HG03280 (cell line): ENCODE results near the gene GCNT4.
"Not testable (repeated sequence)": the region's sequence is repeated elsewhere in the genome, so short reads cannot be mapped to it uniquely, and the experiment has no call there.

Experiments used
- ATAC-seq: cut with Tn5 transposase; IDR thresholded peaks from one replicate; pipeline ENCODE4 v1.9.1; 2021; ENCODE audit warnings: mild to moderate bottlenecking, moderate library complexity; ENCODE audit not compliant: unreplicated experiment

Gene GCNT4, protein sequence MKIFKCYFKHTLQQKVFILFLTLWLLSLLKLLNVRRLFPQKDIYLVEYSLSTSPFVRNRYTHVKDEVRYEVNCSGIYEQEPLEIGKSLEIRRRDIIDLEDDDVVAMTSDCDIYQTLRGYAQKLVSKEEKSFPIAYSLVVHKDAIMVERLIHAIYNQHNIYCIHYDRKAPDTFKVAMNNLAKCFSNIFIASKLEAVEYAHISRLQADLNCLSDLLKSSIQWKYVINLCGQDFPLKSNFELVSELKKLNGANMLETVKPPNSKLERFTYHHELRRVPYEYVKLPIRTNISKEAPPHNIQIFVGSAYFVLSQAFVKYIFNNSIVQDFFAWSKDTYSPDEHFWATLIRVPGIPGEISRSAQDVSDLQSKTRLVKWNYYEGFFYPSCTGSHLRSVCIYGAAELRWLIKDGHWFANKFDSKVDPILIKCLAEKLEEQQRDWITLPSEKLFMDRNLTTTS

GRCh38 chr5:75052192-75053053, at the start of gene GCNT4:
Gene GCNT4, minus strand, starts transcription at chr5:75052558. Its CDS starts 22,521 bp downstream, at chr5:75030037.
- no peak for ATAC-seq

DNA sequence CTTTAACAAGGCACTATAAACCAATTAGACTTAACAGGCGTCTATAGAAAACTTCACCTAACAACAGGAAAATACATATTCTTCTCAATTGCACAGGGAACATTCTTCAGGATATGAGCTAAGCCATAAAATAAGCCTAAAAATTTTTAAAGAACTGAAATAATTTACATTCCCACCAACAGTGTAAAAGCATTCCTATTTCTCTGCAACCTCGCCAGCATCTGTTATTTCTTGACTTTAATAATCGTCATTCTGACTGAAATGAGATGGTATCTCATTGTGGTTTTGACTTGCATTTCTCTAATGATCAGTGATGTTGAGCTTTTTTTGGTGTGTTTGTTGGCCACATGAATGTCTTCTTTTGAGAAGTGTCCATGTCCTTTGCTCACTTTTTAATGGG, 43.6 kb upstream of the GCNT4 start:
- ATAC-seq = not testable (repeated sequence)

DNA sequence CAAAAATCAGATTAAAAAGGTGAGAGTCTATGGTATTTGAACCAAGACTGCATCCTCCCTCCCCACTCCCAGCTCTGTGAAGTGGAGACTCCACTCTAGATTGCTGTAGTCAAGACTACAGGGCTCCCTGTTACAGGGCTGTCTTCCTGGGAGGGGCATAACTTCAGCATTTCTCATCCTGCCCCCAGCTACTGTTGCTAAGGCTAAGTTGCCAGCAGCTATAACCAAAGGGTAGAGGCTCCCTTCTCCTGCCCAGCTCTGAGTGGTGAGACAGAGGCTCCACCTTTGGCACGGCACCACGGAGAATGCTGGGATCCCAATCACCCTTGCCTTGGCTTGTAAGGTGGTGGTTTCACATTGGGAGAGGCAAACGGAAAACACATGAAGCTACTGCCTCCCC, 39.2 kb upstream of the GCNT4 start:
- no peak for ATAC-seq

DNA sequence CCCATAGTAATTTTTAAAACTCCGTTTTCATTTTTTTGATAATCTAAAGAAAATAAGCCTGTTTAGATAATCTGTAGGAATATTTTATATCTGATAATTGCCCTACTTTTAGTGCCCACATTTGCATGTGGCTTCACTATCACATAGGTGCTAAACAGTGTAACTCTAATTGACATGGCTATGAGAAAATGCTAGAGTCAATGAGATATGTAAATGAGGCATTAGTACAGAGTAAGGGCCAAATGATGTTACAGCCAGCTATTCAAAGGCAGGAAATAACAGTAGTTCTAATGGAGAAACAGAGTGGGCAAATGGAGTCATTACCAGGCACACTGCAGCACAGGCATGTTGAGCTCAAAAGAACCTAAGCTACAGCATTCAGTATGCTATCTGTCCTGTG, 37.3 kb upstream of the GCNT4 start:
- no peak for ATAC-seq

DNA sequence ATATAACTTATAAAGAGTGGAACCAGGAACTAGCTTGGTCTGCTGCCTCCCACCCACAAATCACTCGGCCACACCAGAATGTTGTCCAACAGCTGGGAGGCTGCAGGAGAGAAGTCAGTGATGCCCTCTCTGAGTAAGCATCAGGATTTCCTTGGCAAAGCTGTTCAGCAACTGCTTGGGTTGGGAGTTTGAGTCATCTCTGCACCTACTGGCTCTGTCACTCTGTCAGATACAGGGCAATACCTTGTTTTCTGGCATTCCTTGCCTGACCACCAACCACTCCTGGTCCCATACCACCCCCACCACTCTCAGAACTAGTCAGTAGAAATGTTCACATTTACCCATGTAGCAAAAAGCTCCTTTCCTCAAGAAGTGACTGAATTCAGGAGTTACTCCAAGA, 36.8 kb upstream of the GCNT4 start:
- no peak for ATAC-seq

DNA sequence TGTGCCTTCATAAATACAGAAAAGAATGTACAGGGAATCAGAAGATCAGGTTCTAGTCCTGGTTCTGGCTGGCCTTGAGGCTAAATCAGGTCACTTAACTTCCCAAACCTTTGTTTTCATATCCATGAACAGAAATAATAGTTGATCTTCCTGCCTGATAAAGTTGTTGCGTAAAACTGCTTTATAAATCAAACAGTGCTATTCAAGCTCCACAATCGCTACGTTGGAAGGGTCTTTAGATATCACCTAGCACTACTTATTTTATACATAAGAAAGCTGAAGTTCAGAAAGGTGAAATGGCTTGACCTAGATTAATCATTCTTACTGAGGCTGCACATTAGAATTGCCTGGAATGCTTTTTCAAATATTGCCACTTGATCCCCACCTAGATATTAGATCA, 36.3 kb upstream of the GCNT4 start:
- ATAC-seq = no peak

DNA sequence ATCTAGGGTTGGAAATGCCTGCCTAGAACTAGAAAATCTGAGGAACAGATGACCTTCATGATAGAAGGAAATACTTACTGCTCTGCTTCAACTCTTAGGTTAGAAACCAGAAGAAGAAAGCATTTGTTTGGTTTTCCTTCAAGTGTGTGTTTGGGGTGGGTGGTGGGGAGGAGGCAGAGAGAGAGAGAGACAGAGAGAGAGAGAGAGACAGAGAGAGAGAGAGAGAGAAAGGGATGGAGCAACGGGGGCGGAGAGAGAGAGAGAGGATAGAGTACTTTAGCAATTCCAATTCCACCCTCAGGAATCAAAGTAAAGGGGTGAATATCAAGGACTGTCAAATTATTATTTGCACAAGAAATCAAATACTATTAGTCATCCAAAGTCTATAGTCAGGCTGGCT, 29.2 kb upstream of the GCNT4 start:
- ATAC-seq = no peak

DNA sequence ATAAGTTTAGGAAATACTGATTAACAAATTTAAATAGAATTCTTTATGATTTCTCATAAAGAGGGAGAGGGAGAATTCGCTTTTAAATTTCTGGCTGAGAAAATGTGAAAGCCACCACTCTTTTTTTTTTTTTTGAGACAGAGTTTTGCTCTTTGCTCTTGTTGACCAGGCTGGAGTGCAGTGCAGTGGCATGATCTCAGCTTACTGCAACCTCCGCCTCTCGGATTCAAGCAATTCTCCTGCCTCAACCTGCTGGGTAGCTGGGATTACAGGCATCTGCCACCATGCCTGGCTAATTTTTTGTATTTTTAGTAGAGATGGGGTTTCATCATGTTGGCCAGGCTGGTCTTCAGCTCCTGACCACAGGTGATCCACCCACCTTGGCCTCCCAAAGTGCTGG, 27.0 kb upstream of the GCNT4 start:
- not testable (repeated sequence) for ATAC-seq

- no peak for ATAC-seq
These were observed 25.7 kb upstream of the GCNT4 start for GRCh38 chr5:75078027-75078426.

- ATAC-seq = no peak
These were observed 19.7 kb upstream of the GCNT4 start for GRCh38 chr5:75072061-75072460.

GRCh38 chr5:75071100-75071499, 18.7 kb upstream of the GCNT4 start:
- no peak for ATAC-seq

GRCh38 chr5:75067434-75067833, 15.1 kb upstream of the GCNT4 start:
- ATAC-seq = no peak

DNA sequence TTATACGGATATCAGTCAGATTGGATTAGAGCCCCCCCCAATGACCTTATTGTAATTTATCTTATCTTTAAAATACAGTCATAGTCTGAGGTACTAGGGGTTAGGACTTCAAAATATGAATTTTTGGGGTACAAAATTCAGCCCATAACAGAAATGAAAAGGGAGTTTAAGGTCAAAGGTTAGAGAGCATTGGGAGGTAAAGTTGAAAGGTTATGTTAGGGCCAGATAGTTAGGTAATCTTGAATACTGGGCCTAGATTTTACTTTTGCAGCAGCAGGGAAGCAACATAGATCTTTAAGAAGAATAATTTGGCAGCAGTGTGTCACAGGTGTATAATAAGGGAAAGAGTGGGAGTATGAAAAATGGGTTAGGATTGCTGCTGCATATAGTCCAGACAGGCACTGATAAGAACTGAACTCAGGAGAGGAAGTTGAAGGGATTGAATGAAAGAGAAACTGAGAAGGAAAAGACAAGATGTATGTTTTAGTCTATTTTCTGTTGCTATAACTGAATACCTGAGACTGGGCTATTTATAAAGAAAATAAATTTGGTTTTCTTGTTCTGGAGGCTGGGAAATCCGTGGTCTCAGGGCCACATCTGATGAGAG, 10.7 kb upstream of the GCNT4 start:
- no peak for ATAC-seq

DNA sequence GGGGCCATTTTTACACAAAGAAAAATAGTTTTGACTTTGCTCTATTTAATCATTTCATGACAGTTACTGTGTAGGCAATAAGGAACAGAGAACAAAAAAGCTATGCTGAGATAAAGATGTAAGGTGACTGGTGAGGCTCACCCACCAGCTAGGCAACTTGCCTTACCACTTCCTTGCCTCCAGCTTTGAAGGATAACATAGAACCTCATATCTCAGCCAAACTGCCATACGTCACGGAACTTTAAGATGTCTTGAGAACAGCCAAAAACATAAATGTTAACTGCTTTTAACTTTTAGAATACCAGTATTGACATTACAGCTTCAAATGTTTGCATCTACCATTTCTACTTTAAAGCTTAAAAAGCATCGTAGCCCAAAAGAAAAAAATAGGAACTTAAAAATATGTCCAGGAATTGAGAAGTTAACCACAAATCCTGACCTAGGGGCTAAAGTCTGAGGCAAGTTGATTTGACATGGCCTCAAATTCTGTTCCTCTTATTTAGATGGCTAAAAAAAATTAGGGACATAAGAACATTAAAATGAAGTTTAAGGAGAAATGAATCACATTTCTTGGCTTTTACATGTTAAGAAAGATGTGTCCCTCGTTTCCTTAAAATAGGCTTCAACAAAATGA, 7.7 kb upstream of the GCNT4 start:
- no peak for ATAC-seq

- no peak for ATAC-seq
These were observed 6.7 kb upstream of the GCNT4 start for GRCh38 chr5:75058986-75059535.

DNA sequence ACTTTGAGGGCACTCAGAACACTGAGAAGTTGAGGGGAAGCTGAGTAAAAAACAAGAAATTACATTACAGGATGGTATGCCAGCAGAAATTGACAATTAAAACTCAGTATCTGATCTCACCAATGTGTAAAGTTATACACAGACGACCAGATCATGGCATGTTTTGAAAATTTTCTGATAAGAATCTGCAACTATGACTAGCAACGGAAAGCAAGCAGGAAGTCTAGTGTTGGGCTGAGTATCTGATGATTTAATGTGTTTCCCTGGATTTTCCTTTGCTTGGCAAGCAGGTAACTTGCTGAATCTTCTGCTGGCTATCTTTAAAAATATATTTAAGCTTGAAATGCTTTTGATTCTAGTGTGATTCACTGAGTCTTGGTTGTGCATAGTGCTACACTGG, 5.2 kb upstream of the GCNT4 start:
- no peak for ATAC-seq

DNA sequence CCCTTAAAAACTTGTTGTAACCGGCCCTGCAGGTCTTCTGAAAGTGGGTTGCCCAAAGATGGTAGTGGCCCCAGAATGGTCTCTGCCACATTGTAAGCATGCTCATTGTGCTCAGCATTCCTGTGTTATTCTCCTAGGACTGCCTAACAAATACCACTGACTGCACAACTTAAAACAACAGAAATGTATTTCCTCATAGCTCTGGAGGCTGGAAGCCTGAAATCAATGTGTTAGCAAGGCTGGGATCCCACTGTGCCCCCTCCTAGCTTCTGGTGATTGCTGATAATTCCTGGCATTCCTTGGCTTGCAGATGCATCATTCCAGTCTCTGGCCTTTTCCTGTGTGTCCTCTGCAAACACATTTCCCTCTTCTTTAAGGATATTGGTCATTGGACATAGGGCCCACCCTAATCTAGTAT, 3.4 kb upstream of the GCNT4 start:
- no peak for ATAC-seq

DNA sequence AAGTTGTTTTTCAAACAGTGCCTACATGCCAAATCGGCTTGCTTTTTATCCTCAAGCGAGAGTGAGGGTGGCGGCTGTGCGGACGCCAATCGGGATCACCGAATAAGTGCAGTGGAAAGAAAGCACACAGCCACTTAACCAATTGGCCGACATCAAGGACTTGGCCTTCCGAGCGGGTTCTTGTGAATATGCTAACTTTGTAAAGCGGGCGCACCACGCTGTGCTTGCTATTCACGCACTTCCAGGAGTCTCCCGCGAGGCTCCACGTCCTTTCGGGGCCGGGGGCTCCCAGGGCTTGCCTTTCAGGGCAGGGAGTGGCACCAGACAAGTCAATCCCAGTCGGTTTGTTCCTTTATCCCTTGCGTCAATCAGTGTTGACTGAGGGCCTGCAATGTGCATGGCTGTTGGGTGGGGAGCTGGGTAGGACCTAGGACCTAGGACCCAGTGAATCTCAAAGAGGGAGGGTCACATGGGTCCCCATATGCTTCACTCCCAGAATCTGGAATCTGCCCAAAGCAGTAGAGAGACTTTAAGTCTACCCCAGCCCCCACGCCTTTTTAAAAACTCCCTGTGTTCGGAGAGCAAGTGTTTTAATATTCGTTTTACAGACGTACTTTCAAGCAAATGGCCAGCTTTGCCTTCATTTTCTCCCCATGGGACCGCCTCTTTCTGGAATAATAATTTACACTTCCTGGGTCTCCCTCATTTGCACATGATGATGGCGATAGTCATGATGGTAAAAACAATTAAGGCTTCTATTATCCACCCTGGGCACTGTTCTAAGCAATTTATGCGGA, 2.0 kb upstream of the GCNT4 start:
- no peak for ATAC-seq

- no peak for ATAC-seq
These were observed 1.2 kb upstream of the GCNT4 start for GRCh38 chr5:75053304-75054133.
